Lower leg skin (tissue), 3 donors: ENCODE measurements around the gene NOP9.

Experiments
- POLR2A ChIP-seq, 2 donors: fragments of 450-650 bp; IDR thresholded peaks; one replicate each; pipeline ENCODE4 v1.6.1; 2016 to 2017; ENCODE audit warnings: antibody characterized with exemption in 2 of 2, mild to moderate bottlenecking in 1 of 2, moderate library complexity in 1 of 2
- TF ChIP-seq, protein P1 (sequence below), 3 donors: fragments of 450-650 bp; IDR thresholded peaks; one replicate each; pipeline ENCODE4 v1.5.1; 2016; ENCODE audit warnings: antibody characterized with exemption in 3 of 3, mild to moderate bottlenecking in 3 of 3, moderate library complexity in 2 of 3

DNA sequence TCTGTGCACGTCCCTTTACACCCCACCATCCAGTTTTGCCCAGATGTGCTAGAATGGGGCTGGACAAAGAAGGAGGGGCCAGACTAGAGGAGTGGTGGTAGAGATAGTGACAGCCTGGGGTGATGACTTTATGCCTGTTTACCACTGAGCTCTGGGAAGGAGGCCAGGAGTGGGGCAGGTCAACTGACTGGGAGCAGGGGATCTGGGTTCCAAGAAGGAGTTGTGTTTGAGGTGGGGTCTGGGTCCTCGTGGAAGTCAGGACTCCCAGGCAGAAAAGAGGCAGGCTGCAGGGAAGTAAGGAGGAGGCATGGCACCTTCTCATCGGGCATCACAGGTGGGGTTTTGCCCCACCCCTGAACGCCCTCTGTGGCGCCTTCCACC is 10.6 kb downstream of the NOP9 start:
- TF ChIP-seq, protein P1, sequence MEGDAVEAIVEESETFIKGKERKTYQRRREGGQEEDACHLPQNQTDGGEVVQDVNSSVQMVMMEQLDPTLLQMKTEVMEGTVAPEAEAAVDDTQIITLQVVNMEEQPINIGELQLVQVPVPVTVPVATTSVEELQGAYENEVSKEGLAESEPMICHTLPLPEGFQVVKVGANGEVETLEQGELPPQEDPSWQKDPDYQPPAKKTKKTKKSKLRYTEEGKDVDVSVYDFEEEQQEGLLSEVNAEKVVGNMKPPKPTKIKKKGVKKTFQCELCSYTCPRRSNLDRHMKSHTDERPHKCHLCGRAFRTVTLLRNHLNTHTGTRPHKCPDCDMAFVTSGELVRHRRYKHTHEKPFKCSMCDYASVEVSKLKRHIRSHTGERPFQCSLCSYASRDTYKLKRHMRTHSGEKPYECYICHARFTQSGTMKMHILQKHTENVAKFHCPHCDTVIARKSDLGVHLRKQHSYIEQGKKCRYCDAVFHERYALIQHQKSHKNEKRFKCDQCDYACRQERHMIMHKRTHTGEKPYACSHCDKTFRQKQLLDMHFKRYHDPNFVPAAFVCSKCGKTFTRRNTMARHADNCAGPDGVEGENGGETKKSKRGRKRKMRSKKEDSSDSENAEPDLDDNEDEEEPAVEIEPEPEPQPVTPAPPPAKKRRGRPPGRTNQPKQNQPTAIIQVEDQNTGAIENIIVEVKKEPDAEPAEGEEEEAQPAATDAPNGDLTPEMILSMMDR (IDR thresholded peaks at IDR 0.05), result no peak
- no peak for TF ChIP-seq POLR2A (IDR thresholded peaks at IDR 0.05)
